Measurements from ENCODE around the gene CDH4.
A peak's percentile ranks its signal among the peaks of the same experiment; 100 is the strongest.

The CDH4 gene

DNA sequence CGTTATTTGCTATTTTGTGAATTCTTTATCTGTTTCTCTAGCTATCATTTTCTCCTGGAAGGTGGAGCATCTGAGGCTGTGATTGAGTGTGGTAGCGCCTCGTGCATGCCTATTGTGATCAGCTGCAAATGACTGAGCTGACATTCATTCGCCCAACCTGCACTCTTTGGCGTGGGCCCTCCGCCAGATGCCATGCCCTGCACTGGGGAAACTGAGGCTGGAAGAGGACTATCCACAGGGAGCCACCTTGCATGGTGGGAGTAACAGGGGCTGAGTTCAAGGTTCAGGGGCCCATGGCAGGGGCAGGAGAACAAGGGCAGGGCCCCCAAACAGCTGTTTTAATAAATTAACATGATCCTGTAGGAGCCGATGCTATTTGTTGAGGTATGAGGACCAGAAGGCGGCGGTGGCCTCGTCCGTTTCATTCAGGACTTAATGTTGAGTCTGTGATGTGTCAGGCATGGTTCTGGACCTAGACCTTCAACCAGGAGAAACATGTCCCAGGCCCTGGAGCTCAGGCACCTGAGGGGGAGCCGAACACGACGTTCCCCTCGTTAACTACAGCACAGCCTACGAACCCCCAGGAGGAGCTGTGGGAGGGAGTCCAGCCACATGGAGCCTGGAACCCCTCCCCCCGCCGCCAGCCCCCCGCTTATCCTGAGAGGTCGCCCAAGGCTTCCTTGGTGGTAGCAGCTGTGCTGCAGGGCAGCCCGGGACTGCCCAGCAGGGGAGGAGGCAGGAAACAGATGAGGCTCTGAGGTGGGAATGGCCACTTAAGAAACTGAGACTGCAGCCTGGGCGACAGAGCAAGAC, 242.9 kb downstream of the CDH4 start:
- no peak for DNase-seq (ENCODE audit: low spot score)

DNA sequence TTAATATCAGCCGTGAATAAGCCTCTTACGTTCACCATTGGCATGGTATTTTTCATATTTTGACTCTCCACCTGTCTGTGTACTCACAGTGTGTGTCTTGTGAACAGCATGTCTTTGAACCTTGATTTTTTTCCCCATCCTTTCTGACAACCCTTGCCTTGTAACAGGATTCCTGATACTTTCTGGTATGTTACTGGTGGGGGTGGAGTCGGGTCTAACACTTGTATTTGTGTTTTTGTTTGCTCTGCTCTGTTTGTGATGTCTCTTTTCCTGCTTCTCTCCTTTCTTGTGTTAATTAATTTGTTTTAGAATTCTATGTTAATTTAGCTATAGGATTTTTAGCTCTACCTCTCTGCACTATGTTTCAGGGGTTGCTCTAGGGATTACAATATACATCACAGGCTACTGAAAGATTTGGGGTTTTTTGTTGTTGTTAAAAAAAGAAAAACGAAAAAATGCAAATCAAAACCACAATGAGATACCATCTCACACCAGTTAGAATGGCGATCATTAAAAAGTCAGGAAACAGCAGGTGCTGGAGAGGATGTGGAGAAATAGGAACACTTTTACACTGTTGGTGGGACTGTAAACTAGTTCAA, 245.1 kb downstream of the CDH4 start:
- DNase-seq (ENCODE audit: low spot score): no peak

DNA sequence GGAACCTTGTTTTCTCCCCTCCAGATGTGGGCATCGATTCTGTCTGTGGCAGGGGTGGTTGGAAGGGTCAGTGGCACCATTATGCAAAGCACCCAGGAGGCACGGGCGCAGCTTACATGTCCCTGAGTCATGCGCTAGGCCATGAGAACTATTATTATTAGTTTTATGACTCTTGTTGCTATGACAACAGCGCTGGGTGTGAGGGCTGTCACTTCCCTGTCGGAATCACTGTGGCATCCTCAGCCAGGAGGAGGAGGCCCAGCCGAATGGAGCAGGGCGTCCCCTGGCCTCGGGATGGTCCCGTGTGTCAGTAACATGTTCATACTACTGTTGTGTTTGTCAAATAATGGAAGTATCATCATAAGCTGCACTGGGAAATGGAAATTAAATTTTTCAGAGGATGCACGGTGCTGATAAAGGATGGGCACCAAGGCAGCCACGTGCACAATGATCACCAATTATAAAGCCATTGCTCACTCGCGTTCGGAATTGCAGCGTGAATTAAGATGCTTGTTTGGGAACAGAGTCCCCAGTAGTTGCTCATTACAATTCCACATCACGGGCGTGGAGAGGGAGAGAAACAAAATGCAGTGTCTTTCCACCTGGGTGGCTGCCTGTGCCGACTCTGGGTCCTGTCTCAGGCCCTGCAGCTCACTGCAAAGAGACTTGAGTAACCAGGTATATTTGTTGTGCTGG, 247.9 kb downstream of the CDH4 start:
- DNase-seq (ENCODE audit: low spot score): peak; percentile 25

DNA sequence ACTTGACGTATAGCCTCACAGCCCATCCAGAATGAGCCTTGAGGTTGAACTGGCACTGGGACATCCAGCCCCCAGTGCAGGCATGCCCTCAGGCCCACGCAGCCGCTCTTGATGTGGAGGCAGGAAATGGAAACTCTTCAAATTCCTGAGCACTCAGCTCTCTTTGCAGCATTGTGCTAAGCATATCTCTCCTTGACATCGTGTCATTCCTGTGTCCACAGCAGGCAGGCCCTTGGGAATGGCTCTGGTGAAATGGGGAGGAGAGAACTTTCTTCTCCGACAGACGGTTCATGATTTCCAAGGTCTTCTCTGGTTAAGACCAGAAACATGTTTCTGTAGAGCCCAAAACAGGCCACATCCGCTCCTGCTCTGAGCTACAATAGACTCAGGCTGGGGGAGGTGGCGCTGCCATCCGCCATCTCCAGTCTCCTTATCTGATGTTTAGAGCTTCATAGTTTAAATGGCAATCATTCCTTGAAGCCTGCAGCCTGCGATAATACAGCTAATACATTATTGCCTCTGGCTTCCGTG, 248.8 kb downstream of the CDH4 start:
- no peak for DNase-seq (ENCODE audit: low spot score)

DNA sequence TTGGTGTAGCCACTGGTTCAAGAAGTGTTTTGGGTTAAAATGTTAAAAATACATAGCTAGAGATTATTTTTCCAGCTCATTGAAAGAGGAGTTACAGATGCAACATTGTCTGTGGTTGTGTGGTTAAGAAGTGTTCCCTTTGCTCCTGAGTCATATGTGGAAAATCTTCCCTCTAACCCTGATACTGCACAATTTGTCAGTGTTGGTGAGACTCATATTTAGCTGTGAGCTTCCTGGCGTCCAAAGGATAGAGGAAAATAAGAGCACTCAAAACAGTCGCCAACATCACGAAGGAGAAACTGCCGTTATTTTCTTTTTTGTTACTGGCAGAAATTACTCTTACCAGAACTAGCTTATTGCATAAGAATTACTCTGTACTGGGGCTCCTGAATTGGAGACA, 250.4 kb downstream of the CDH4 start:
- no peak for DNase-seq (ENCODE audit: low spot score)

DNA sequence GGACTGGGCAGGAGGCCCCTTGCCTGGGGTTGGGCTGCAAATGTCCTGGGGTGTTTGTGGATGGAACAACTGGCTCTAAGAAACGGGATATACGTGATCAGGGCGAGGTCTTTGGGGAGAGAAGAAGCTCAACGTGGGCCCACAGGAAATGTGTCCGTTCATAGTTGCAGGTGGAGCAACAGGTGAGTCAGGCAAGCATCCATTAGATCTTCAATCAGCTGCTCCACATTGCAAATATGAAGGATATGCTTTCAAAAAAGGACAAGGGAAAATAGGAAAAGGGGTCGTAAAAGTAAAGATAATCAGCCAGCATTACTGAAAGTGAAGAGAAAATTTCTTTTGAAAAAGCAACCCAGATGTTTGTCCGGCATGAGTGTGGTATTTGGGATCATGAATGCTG, 251.0 kb downstream of the CDH4 start:
- DNase-seq (ENCODE audit: low spot score): no peak

DNA sequence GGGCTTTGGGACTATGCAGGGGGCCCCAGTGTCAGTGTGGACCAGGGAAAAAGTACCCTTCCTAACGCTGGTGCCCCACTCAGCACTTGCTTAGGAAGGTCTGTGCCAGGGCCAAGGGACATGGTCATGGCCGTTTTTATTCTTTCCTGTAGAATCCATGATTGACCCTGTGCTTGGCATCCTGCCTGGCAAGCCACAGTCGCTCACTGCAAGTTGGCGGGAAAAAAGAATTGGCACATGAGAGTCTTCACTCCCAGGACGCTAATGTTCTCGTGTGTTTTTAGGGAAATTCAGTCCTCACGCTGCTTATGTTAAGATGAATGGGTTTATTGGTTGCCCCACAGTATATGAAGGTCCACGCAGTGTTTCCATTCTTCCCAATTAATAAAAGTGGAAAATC, 253.4 kb downstream of the CDH4 start:
- no peak for DNase-seq (ENCODE audit: low spot score)

DNA sequence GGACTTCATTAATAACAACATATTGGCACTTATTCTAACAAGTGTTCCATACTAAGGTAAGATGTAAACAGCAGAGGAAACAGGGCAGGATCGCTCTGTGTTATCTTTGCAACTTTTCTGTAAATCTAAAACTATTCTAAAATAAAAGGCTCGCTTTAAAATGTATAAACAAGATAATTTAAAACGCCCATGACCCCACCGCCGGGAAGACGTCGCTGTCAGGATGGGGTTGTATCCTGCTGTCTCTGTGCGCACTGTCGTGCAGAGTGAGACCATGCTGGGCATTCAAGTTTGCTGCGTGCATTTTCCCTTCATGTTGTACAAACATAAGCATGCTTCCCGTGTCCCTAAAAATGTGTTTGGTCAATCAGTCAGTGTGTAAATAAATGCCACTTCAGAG, 255.7 kb downstream of the CDH4 start:
- no peak for DNase-seq (ENCODE audit: low spot score)

DNA sequence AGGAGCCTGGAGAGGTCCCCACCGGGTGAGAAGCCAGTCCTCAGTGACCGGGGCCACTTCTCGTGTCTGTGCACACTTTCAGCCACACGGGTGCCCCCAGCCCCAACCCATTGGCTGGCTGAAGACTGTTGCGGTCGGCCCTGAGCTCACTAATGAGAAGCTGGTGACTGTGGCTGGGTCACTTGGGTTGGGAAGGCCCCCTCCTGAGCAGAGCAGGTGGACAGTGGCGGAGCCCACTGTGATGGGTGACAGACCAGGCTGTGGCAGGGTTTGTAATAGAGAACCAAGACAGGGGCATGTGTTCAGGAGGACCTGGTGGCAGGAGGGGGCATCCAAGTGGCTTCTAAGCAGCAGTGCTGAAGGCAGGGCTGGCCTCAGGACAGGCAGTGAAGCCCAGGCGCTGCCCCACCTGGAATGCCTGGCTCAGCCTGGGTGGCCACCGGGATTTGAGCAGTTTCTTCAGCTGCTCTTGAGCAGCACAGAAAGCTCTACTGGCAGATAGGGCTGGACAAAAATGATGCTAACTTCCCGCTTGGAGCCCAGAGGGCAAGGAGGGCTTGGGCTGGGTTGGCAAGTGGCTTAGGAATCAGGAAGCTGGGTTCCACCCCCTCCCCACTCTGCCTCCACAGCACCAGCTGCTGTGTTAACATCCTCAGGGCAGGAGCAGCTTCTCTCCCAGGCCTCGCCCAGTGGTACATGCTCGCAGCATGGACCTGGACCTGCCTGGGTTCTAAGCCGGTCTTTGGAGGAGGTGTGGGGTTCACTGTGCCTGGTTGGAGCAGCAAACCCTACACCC, 256.4 kb downstream of the CDH4 start:
- DNase-seq (ENCODE audit: low spot score): no peak

DNA sequence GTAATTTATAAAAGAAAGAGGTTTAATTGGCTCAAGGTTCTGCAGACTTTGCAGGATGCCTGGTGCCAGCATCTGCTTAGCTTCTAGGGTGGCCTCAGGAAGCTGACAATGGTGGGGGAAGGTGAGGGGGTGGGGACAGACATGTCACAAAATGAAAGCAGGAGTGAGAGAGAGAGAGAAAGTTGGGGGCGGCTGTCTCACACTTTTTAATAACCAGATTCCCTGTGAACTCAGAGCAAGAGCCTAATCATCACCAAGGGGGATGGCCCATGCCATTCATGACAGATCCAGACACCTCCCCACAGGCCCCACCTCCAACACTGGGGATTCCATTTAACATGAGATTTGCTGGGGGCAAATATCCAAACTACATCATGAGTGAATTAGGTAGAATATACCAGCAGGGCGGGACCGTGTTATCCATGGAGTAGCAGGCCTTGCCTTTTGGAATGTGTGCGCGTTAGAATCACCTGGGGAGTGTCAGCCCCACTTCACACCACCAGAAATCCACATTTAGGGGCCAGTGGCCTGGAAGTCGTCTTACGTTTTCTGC, 258.8 kb downstream of the CDH4 start:
- DNase-seq (ENCODE audit: low spot score): no peak

DNA sequence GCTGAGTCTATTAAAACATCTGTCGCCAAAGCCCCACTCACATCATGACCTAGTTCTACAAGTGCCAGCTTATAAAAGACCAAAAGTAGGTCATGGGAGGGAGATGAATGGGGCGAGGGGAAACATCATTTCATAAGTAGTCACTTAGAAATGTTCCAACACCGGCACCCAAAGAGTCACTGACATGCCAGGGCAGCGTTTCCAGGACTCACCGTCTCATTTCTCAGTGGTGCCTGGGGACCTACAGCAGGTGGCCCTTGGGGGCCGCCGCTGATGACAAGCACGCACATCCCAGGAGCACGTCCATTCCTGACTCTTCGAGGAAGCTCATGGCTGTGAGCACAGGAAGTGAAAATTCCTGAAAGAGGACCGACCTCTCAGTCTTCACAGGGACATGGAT, 260.4 kb downstream of the CDH4 start:
- DNase-seq (ENCODE audit: low spot score): no peak

DNA sequence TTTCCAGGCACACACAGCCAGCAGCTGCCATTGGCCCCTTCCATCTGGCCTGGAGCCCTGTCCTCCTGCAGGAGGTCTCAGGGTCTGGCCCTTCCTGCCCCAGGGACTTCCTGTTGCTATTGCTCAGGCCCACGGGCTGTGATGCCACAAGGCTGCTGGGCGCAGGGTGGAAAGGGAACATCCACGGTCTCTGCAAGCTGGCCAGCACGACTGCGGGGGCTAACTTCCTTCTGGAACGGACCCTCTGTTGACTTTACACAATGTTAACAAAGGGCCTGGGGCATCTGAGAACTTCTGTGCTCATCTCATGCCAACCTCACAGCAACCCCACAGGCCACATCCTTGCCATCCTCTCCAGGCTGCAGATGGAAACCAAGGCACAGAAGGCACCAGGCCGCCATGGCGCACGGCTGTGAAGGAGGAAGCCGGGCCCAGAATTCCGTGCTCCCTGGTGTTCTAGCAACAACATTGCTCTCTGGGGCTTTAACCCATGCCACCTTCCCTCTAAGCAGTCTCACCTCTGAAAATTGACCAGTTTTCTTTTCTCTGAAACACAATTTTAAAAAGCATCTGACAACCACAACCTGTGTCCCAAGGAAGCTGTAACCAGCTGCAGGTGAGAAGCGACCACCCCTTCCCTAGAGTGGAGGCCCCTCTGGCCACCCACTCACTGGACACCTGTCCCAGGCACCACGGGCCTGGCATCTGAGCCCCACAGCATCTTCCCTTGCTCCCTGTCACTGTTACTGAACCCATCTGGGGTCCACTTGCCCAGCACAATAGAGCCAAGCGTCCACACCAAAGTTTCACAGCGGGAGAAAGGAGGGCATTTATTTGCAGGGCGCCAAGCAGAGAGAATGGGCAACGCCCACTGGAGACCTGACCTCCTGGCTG, 261.3 kb downstream of the CDH4 start:
- no peak for DNase-seq (ENCODE audit: low spot score)

DNA sequence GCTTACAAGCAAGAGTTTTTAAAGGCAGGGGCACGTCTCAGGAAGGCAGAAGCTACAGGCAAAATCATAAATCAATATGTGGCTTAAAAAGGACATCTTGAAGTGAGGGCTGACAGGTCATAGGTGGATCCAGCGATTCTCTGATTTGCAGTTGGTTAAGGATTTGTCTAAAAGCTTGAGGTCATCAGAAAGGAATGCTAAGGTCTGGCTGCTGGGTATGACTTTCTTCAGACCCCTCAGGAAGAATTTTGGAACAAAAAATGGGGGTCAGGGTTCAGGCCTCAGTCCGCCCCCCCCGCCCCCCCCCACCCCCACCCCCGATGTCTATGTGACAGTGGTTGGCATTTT, 261.9 kb downstream of the CDH4 start:
- no peak for DNase-seq (ENCODE audit: low spot score)

DNA sequence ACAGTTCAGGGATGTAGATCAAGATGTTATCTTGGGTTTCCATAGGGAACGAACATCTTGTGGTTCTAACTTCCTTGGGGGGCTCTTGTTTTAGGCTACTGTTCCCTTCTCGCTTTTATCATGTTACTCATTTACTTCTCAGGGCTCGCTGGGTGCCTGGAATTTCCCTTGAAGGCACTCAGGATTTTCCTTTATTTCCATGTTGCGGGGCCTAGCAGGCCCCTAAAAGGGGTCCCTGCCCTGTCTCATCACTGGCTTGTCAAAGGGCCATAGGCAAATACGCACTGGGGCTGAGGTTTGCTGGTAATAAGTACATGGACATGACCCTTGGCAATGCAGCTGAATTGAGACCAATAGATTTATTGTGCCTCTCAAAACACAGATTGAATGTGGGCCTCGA, 262.3 kb downstream of the CDH4 start:
- DNase-seq (ENCODE audit: low spot score): no peak

DNA sequence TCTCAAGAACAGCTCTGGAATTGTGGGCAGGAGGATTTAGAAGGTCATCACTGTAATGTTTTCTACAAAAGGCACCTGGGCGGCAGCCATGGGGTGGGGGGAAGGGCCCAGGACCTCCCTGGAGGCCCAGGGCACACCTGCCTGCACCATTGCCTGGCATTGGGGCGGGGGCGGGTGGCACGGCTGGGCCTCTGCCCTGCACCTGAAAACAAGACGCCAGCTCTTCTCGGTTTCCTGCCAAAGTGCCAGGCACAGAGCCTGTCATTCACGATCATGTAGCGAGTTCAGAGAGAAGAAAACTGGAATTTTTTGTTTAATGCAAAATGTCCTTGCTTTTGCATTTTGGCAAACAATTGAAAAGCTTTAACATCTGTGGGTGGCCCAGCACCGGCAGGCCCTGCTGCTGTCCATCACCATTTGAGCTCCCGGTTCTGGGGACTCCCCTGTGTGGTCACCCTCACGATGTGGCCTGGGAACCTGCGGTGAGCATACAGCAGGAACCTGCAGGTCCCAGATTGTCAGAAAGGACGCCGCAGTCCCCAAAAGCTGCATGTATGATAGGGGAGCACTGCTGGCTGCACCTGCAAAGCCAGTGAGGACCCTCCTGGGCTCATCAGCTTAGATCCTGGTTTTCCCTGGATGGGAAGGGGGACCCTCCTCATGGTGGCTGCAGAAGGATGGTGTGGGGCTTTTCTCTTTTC, 262.9 kb downstream of the CDH4 start:
- DNase-seq (ENCODE audit: low spot score): no peak

DNA sequence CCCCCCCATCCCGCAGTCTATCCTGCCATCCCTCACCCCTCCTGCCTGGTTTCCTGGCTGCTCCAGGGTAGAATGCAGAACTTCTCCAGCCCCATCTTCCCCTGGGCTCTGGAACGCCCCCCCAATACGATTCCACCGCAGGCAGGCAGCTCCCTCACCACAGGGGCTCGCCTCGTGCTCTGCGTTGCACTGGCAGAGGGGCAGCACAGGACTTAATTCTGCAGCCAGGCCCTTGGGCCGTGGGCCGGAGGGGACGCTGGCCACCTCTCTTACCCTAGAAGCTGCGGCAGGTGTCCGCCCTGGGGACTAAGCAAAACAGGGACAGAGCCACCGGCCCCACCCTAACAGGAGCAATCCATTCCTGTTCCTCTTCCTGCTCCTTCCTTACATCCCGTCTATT, 263.9 kb downstream of the CDH4 start:
- no peak for DNase-seq (ENCODE audit: low spot score)

DNA sequence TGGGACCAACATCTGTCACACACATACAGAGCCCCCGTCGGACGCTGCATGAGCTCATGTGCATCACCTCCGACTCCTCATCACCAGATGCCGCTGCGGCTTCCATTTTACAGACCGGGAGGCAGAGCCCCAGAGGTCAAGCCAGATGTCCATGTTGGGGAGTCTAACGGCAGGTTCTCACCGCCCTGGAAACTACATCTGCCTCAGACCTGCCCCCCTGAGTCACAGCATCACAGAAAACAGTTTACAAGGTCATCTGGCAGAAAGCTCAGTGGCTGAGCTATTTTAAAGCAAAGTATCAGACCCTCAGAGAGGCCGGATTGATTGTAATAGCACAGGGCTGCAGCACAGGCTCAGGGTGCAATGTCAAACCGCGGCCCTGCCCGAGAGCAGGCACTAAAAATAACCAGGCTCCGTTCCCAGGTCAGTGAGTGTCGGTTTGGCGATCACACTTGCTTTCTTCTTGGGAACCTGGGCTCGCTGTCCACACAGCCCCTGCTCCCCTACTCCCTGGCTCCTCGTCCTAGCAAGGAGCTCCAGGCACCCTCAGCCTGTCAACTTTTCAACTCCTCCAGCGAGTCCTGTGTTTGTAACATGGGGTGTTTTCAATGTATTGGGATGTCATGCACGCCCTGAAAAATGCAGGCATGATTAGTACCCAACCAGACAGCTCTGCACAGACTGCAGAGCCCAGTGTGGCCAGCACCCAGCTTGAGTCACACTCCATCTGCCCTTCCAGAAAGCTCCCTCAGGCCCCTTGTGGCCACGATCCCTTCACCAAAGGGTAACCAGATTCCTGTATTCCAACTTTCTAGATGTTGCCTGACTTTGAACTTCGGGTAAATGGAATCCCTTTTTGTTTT, 264.5 kb downstream of the CDH4 start:
- DNase-seq (ENCODE audit: low spot score): no peak

DNA sequence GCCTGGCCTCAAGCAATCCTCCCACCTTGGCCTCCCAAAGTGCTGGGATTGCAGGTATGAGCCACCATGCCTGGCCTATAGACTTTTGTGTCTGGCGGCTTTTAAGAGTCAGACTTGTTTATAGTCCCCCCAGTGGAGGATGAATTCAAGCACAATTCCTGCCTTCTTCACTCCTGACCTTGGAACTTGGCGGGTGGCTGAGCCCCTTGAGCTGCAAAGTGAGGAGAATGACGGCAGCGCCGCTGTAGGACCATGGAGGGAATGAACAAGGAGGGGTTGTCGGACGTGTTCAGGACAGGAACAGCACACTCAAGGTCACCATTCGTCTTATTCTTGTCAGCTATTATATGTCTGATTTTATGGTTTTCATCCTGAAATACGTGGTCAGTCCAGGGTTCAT, 265.4 kb downstream of the CDH4 start:
- no peak for DNase-seq (ENCODE audit: low spot score)

DNA sequence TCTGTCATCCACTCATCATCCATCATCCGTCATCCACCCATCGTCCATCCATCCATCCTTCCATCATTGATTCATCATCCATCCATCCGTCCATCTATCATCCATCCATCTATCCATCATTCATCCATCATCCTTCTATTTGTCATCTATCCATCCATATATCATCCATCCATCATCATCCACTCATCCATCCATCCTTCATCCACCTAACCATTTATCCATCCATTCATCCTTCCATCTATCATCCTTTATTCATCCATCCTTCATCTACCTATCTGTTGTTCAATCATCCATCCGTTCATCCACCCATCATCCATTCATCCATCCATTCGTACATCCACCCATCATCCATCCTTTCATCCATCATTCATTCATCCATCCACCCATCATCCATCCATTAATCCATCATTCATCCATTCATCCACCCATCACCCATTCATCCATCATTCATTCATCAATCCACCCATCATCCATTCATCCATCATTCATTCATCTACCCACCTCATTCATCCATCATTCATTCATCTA, 266.4 kb downstream of the CDH4 start:
- no peak for DNase-seq (ENCODE audit: low spot score)
